OCI-LY3 (cell line): Measurements from ENCODE around the gene PLRG1.

Experiments used
- H2AFZ ChIP-seq: fragments of 200-600, 300-600 bp; shearing (Covaris generic); 2 replicates; pipeline ENCODE4 v1.6.0; 2014; ENCODE audit warnings: antibody characterized with exemption, low read depth, low read length
- H3K27ac ChIP-seq: fragments of 200-600, 300-600 bp; sonication (generic); 2 replicates; pipeline ENCODE4 v1.5.1; 2014; ENCODE audit warnings: mild to moderate bottlenecking, low read length, moderate library complexity, mixed read lengths
- H3K27me3 ChIP-seq: fragments of 200-600, 300-600 bp; sonication (generic); 2 replicates; pipeline ENCODE4 v1.6.1; 2014; ENCODE audit warnings: low read depth, low read length, mixed read lengths
- H3K36me3 ChIP-seq: fragments of 200-600, 300-600 bp; sonication (generic); replicated peaks from 2 replicates; pipeline ENCODE3; 2014; ENCODE audit warnings: low read depth, low read length, mixed read lengths
- H3K4me1 ChIP-seq: fragments of 300-600, 200-600 bp; sonication (generic); 2 replicates; pipeline ENCODE4 v1.6.1; 2014; ENCODE audit warnings: low read length, mixed read lengths
- H3K4me2 ChIP-seq: fragments of 200-600, 300-600 bp; sonication (generic); 2 replicates; pipeline ENCODE4 v1.6.1; 2014; ENCODE audit warnings: low read length, mixed read lengths
- H3K4me3 ChIP-seq: fragments of 300-600, 200-600 bp; sonication (generic); 2 replicates; pipeline ENCODE4 v1.5.1; 2014; ENCODE audit warnings: antibody characterized with exemption, mild to moderate bottlenecking, low read length, moderate library complexity
- H3K79me2 ChIP-seq: fragments of 300-600, 200-600 bp; shearing (Covaris generic); 2 replicates; pipeline ENCODE4 v1.6.1; 2014; ENCODE audit warnings: mild to moderate bottlenecking, low read length, mixed read lengths
- H3K9ac ChIP-seq: fragments of 300-600, 200-600 bp; shearing (Covaris generic); 2 replicates; pipeline ENCODE4 v1.6.0; 2014; ENCODE audit warnings: mild to moderate bottlenecking, low read length, moderate library complexity
- H3K9me3 ChIP-seq: fragments of 200-600, 300-600 bp; shearing (Covaris generic); 2 replicates; pipeline ENCODE4 v1.6.1; 2014; ENCODE audit warnings: low read length, mixed read lengths; ENCODE audit not compliant: insufficient read depth
- H4K20me1 ChIP-seq: fragments of 200-600, 300-600 bp; sonication (generic); 2 replicates; pipeline ENCODE4 v1.6.1; 2016; ENCODE audit warnings: low read length, mixed read lengths; ENCODE audit not compliant: insufficient read depth
- CTCF ChIP-seq: fragments of 200-600, 300-600 bp; sonication (generic); IDR thresholded peaks from 2 replicates; pipeline ENCODE4 v1.5.1; 2014; ENCODE audit warnings: antibody characterized with exemption, low read length, low read depth
- EZH2phosphoT487 ChIP-seq: fragments of 200-600 bp; shearing (Covaris generic); IDR thresholded peaks from 2 replicates; pipeline ENCODE4 v1.6.1; 2018; ENCODE audit warnings: antibody characterized with exemption, mixed run types, low read depth

Gene PLRG1

GRCh38 chr4:154490583-154491340 lies 59.4 kb downstream of the PLRG1 start:
- Histone ChIP-seq H3K27me3 (peaks cover 26% of the 10 kb centered on the region), H2AFZ (no peak overlapping the region), H4K20me1 (no peaks in the 10 kb centered on the region), H3K79me2 (no peaks in the 10 kb centered on the region), H3K4me3 (no peak overlapping the region), H3K36me3 (no peaks in the 10 kb centered on the region), H3K4me2 (no peak overlapping the region), H3K27ac (no peak overlapping the region), H3K9me3 (no peaks in the 10 kb centered on the region; the same call in 1 of the 2 replicates), H3K9ac (no peak overlapping the region), H3K4me1 (peaks cover 8% of the 10 kb centered on the region)
- TF ChIP-seq CTCF, result no peak
- no peak for TF ChIP-seq EZH2phosphoT487

DNA sequence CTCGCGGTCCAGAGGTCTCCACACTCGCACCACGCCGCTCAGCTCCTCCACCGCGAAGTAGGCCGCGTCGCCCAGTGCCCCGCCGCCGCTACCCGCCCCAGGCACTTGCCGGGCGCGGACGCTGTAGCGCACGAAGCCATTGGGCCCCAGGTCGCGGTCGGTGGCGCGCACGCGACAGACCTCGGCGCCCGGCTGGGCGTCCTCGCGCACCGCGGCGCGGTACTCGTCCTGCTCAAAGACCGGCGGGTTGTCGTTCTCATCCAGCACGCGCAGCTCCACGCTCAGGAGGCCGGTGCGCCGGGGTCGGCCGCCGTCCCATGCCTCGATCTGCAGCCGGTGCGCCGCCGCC lies 60.0 kb downstream of the PLRG1 start:
- no peak for TF ChIP-seq CTCF
- no peak for TF ChIP-seq EZH2phosphoT487
- Histone ChIP-seq H3K4me2 (no peak overlapping the region), H3K36me3 (no peaks in the 10 kb centered on the region), H2AFZ (no peak overlapping the region), H3K9me3 (no peaks in the 10 kb centered on the region; the same call in 1 of the 2 replicates), H3K4me3 (no peak overlapping the region), H3K27ac (no peak overlapping the region), H3K4me1 (peaks cover 13% of the 10 kb centered on the region), H3K27me3 (peaks cover 31% of the 10 kb centered on the region), H3K79me2 (no peaks in the 10 kb centered on the region), H4K20me1 (peaks cover 3% of the 10 kb centered on the region; the same call in 1 of the 2 replicates), H3K9ac (no peak overlapping the region)

GRCh38 chr4:154489558-154490233 lies 60.5 kb downstream of the PLRG1 start:
- TF ChIP-seq EZH2phosphoT487 (no peak), CTCF (no peak)
- H3K9me3 ChIP-seq, result no peaks in the 10 kb centered on the region; the same call in 1 of the 2 replicates
- H3K4me1 ChIP-seq, result peaks cover 18% of the 10 kb centered on the region
- no peak overlapping the region for H2AFZ ChIP-seq
- peaks cover 35% of the 10 kb centered on the region for H3K27me3 ChIP-seq
- no peak overlapping the region for H3K4me3 ChIP-seq
- H3K27ac ChIP-seq, result no peak overlapping the region
- peaks cover 7% of the 10 kb centered on the region for H4K20me1 ChIP-seq
- no peak overlapping the region for H3K4me2 ChIP-seq
- H3K79me2 ChIP-seq, result no peaks in the 10 kb centered on the region
- no peaks in the 10 kb centered on the region for H3K36me3 ChIP-seq
- H3K9ac ChIP-seq, result no peak overlapping the region

DNA sequence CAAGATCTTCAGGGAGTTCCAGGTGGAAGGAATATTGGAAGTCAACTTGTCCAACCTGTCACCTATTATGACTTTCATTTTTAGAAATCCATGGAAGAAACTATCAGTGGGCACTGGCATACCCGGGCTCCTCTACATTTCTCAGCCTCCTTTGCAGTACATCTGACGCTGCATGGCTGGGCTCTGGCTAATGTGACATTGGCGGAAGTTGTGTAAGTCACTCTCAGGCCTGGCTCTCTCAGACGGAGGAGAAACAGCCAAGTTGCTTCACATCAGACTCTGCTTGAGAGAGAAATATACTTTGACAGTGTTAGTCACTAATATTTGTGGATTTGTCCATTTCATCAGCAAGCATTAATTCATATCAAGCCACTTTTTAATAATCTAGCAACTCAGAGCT lies 63.1 kb downstream of the PLRG1 start:
- no peak overlapping the region for H3K27ac ChIP-seq
- peaks cover 7% of the 10 kb centered on the region for H4K20me1 ChIP-seq
- H3K4me3 ChIP-seq, result no peak overlapping the region
- no peak overlapping the region for H3K4me2 ChIP-seq
- H3K4me1 ChIP-seq, result peaks cover 19% of the 10 kb centered on the region
- no peak overlapping the region for H3K9ac ChIP-seq
- H3K36me3 ChIP-seq, result no peaks in the 10 kb centered on the region
- no peaks in the 10 kb centered on the region; the same call in 1 of the 2 replicates for H3K9me3 ChIP-seq
- H2AFZ ChIP-seq, result no peak overlapping the region
- H3K27me3 ChIP-seq, result peaks cover 61% of the 10 kb centered on the region
- no peaks in the 10 kb centered on the region for H3K79me2 ChIP-seq
- TF ChIP-seq EZH2phosphoT487 (no peak), CTCF (no peak)
